DOHH2 (cell line): ENCODE measurements around the gene CST6.

ENCODE experiments used
- H3F3A ChIP-seq: fragments of 200-600 bp; sonication (generic), shearing (Covaris generic); 2 replicates; pipeline ENCODE4 v1.6.0; 2016; ENCODE audit warnings: antibody characterized with exemption, mild to moderate bottlenecking; ENCODE audit not compliant: control insufficient read depth, insufficient read depth
- H3K27ac ChIP-seq: fragments of 200-600 bp; sonication (generic); 2 replicates; pipeline ENCODE4 v1.5.1; 2014; ENCODE audit warnings: low read depth, mild to moderate bottlenecking, low read length, moderate library complexity
- H3K27me3 ChIP-seq: fragments of 200-600 bp; sonication (generic); 2 replicates; pipeline ENCODE4 v1.6.1; 2014; ENCODE audit warnings: mild to moderate bottlenecking, low read length, mixed read lengths; ENCODE audit not compliant: control insufficient read depth
- H3K36me3 ChIP-seq: fragments of 200-600 bp; sonication (generic); 2 replicates; pipeline ENCODE4 v1.6.1; 2014; ENCODE audit warnings: mild to moderate bottlenecking, low read length, moderate library complexity, mixed read lengths; ENCODE audit not compliant: control insufficient read depth
- H3K4me1 ChIP-seq: fragments of 200-600 bp; sonication (generic); 2 replicates; pipeline ENCODE4 v1.6.1; 2014; ENCODE audit warnings: mild to moderate bottlenecking, low read length, mixed read lengths; ENCODE audit not compliant: control insufficient read depth
- H3K4me2 ChIP-seq: fragments of 200-600 bp; sonication (generic); 2 replicates; pipeline ENCODE4 v1.6.0; 2014; ENCODE audit warnings: mild to moderate bottlenecking, low read length, moderate library complexity
- H3K4me3 ChIP-seq: fragments of 200-600 bp; sonication (generic); 2 replicates; pipeline ENCODE4 v1.5.1; 2014; ENCODE audit warnings: mild to moderate bottlenecking, low read length, mixed read lengths
- H3K79me2 ChIP-seq: fragments of 200-600 bp; sonication (generic); 2 replicates; pipeline ENCODE4 v1.6.1; 2014; ENCODE audit warnings: mild to moderate bottlenecking, low read length, mixed read lengths; ENCODE audit not compliant: control insufficient read depth
- H3K9me2 ChIP-seq: fragments of 200-600 bp; sonication (generic); replicated peaks from 2 replicates; pipeline ENCODE4 v1.6.1; 2014; ENCODE audit warnings: mild to moderate bottlenecking, low read length, mixed read lengths; ENCODE audit not compliant: control insufficient read depth
- H3K9me3 ChIP-seq: fragments of 200-600 bp; sonication (generic); 2 replicates; pipeline ENCODE4 v1.6.1; 2014; ENCODE audit warnings: antibody characterized with exemption, low read length, mixed read lengths; ENCODE audit not compliant: control insufficient read depth, insufficient read depth
- H4K20me1 ChIP-seq: fragments of 200-600 bp; sonication (generic); 2 replicates; pipeline ENCODE4 v1.6.0; 2014; ENCODE audit warnings: low read depth, mild to moderate bottlenecking, antibody characterized with exemption, low read length, moderate library complexity; ENCODE audit not compliant: control insufficient read depth, insufficient read depth
- EZH2phosphoT487 ChIP-seq: fragments of 200-600 bp; sonication (generic); IDR thresholded peaks from 2 replicates; pipeline ENCODE4 v1.6.1; 2017; ENCODE audit warnings: borderline replicate concordance, mild to moderate bottlenecking, antibody characterized with exemption, low read length, moderate library complexity, mixed read lengths
- TF ChIP-seq, protein P1 (sequence below): fragments of 200-600 bp; sonication (generic); IDR thresholded peaks from one replicate; pipeline ENCODE4 v1.5.1; 2014; ENCODE audit warnings: antibody characterized with exemption, mild to moderate bottlenecking, low read depth, low read length; ENCODE audit not compliant: poor library complexity, severe bottlenecking

Gene CST6

DNA sequence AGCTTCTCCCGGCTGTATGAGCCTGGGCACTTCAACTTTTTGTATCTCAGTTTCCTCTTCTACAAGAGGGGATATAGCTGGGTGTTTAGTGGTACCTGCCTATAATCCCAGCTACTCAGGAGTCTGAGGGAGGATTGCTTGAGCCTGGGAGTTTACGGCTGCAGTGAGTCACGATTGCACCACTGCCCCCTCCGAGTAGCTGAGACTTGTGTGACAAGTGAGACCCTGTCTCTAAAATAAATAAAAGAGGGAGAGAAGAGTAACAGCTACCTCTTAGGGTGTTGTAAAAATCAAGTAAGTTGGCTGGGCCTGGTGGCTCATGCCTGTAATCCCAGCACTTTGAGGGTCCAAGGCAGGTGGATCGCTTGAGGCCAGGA lies 24.5 kb downstream of the CST6 start:
- no peaks in the 10 kb centered on the region for H3K79me2 ChIP-seq

DNA sequence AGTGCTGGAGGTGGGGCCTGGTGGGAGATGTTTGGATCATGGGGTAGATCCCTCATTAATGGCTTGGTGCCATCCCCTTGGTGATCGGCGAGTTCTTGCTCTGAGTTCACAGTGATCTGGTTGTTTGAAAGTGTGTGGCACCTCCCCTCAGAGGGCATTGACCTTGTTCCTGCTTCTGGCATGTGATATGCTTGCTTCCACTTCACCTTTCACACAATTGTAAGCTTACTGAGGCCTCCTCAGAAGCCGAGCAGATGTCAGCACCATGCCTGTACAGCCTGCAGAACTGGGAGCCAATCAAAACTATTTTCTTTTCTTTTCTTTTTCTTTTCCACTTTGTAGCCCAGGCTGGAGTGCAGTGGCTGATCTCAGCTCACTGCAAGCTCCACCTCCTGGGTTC lies 25.5 kb downstream of the CST6 start:
- Histone ChIP-seq H3K4me1 (no peaks in the 10 kb centered on the region), H3K27ac (no peak overlapping the region), H3F3A (no peaks in the 10 kb centered on the region), H3K36me3 (no peaks in the 10 kb centered on the region), H3K4me3 (no peak overlapping the region), H3K27me3 (no peaks in the 10 kb centered on the region), H3K79me2 (no peaks in the 10 kb centered on the region), H4K20me1 (no peaks in the 10 kb centered on the region), H3K9me2 (no peaks in the 10 kb centered on the region), H3K9me3 (no peaks in the 10 kb centered on the region), H3K4me2 (no peak overlapping the region)
- TF ChIP-seq EZH2phosphoT487, result no peak

More for the DNA sequence above, 24.5 kb downstream of the CST6 start:
- H3K27ac ChIP-seq, result no peak overlapping the region
- H3K27me3 ChIP-seq, result 0 out of 2 replicates have a peak, but pooled peaks cover 2% of the 10 kb centered on the region
- no peaks in the 10 kb centered on the region for H3F3A ChIP-seq
- no peaks in the 10 kb centered on the region for H3K4me1 ChIP-seq
- no peaks in the 10 kb centered on the region for H4K20me1 ChIP-seq
- no peaks in the 10 kb centered on the region for H3K9me3 ChIP-seq
- no peak for TF ChIP-seq EZH2phosphoT487
- TF ChIP-seq, protein P1, sequence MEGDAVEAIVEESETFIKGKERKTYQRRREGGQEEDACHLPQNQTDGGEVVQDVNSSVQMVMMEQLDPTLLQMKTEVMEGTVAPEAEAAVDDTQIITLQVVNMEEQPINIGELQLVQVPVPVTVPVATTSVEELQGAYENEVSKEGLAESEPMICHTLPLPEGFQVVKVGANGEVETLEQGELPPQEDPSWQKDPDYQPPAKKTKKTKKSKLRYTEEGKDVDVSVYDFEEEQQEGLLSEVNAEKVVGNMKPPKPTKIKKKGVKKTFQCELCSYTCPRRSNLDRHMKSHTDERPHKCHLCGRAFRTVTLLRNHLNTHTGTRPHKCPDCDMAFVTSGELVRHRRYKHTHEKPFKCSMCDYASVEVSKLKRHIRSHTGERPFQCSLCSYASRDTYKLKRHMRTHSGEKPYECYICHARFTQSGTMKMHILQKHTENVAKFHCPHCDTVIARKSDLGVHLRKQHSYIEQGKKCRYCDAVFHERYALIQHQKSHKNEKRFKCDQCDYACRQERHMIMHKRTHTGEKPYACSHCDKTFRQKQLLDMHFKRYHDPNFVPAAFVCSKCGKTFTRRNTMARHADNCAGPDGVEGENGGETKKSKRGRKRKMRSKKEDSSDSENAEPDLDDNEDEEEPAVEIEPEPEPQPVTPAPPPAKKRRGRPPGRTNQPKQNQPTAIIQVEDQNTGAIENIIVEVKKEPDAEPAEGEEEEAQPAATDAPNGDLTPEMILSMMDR, result no peak
- H3K9me2 ChIP-seq, result no peaks in the 10 kb centered on the region
- H3K4me3 ChIP-seq, result no peak overlapping the region
- no peak overlapping the region for H3K4me2 ChIP-seq
- H3K36me3 ChIP-seq, result no peaks in the 10 kb centered on the region

DNA sequence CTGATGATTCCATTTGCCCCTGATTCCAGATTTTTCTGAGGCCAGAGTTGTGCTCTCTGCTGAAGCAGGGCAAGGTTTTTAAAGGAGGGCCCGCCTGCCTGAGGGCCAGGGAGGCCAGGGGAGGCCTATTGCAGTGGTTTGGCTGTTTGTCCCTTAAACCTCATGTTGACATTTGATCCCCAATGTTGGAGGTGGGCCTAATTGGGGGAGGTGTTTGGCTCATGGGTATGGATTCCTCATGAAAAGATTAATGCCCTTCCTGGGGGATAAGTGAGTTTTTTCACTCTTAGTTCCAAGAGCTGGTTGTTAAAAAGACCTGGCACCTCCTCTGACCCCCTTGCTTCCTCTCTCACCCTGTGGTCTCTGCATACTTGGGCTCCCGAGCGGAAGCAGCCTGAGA lies 28.0 kb downstream of the CST6 start:
- peaks cover 2% of the 10 kb centered on the region for H3K4me1 ChIP-seq
- TF ChIP-seq, protein P1, result no peak
- TF ChIP-seq EZH2phosphoT487, result no peak

DNA sequence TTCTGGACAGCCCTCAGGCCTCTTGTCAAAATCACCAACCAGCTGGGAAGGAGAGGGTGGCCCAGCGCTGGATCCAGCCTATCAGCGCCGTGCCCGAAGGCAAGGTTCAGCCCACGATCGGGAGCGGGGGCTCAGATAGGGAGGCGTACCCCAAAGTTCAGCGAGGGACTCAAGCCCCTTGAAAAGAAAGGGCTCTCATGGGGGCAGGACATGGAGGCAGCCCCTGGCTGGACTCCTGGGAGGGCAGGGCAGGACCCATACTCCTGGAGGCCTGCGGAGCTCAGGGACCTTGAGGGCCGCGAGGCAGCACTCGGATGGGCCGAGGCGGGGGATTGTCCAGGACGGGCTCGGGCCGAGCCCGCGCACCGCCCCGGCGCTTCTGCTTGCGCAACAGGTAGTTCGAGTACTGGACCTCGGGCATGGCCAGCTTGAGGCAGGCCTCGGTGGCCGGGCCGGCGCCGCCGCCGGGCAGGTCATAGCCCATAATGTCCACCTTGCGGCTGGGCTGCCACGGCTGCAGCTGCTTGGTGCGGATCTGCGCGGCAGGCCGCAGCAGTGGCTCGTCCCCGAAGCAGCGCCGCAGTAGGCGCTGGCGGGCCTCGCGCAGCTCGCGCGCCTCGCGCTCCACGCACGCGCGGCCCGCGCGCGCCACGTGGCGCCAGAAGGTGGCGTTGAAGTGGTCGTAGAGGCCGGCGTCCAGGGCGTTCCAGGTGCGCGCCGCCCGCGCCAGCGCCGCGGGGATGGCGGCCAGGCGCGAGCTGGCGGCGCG lies 30.6 kb downstream of the CST6 start:
- Histone ChIP-seq H3K4me3 (no peak overlapping the region), H3K4me1 (peaks cover 8% of the 10 kb centered on the region), H3K4me2 (no peak overlapping the region), H3F3A (no peaks in the 10 kb centered on the region; the same call in 1 of the 2 replicates), H4K20me1 (no peaks in the 10 kb centered on the region), H3K9me2 (no peaks in the 10 kb centered on the region), H3K79me2 (no peaks in the 10 kb centered on the region), H3K27me3 (no peaks in the 10 kb centered on the region; the same call in 1 of the 2 replicates), H3K36me3 (no peaks in the 10 kb centered on the region), H3K9me3 (no peaks in the 10 kb centered on the region), H3K27ac (no peak overlapping the region)
- TF ChIP-seq, protein P1, result no peak
- no peak for TF ChIP-seq EZH2phosphoT487

More for the DNA sequence above, 28.0 kb downstream of the CST6 start:
- H3K27me3 ChIP-seq, result no peaks in the 10 kb centered on the region
- no peaks in the 10 kb centered on the region; the same call in 1 of the 2 replicates for H3F3A ChIP-seq
- no peaks in the 10 kb centered on the region for H3K9me2 ChIP-seq
- no peak overlapping the region for H3K4me3 ChIP-seq
- H3K36me3 ChIP-seq, result no peaks in the 10 kb centered on the region
- no peak overlapping the region for H3K27ac ChIP-seq
- no peaks in the 10 kb centered on the region for H4K20me1 ChIP-seq
- H3K9me3 ChIP-seq, result no peaks in the 10 kb centered on the region
- H3K79me2 ChIP-seq, result no peaks in the 10 kb centered on the region
- H3K4me2 ChIP-seq, result no peak overlapping the region
